ENCODE results near the gene GCH1.
A peak's percentile ranks its signal among the peaks of the same experiment; 100 is the strongest.
"Not testable (repeated sequence)": the region's sequence is repeated elsewhere in the genome, so short reads cannot be mapped to it uniquely, and the experiment has no call there.

Gene GCH1

DNA sequence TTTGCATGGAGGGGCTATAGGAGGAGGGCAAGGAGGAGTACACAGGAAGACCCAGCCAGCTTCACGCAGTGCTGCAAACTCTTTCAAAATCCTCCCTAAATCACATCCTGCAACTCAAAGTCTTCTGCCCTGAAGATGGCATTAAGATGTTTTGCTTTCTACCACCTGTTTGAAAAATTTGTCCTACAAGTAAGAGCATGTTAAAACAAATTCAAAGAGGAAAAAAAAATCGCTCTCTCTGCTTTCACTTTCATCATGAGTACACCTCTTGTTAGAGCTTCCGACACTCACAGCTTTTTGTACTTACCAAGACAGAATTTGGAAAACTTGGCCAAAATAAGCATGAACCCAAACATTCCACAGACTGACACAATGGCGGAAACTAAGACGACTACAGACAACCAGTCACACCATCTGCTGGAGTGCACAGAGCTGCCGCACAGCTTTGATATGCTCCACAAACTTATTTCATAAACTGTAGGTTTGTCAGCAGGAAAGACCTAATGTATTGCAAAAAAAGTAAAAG lies 21.3 kb downstream of the GCH1 start:
- no peaks in the 10 kb centered on the region for H3K79me2 ChIP-seq (ENCODE audit: insufficient read depth, low read length)
- H3K27me3 ChIP-seq (ENCODE audit: insufficient read depth, low read length): no peaks in the 10 kb centered on the region
- no peaks in the 10 kb centered on the region for H3K9me3 ChIP-seq (ENCODE audit: low read length)
- no peaks in the 10 kb centered on the region for H3K36me3 ChIP-seq (ENCODE audit: insufficient read depth, low read length)
- TF ChIP-seq, protein P1, sequence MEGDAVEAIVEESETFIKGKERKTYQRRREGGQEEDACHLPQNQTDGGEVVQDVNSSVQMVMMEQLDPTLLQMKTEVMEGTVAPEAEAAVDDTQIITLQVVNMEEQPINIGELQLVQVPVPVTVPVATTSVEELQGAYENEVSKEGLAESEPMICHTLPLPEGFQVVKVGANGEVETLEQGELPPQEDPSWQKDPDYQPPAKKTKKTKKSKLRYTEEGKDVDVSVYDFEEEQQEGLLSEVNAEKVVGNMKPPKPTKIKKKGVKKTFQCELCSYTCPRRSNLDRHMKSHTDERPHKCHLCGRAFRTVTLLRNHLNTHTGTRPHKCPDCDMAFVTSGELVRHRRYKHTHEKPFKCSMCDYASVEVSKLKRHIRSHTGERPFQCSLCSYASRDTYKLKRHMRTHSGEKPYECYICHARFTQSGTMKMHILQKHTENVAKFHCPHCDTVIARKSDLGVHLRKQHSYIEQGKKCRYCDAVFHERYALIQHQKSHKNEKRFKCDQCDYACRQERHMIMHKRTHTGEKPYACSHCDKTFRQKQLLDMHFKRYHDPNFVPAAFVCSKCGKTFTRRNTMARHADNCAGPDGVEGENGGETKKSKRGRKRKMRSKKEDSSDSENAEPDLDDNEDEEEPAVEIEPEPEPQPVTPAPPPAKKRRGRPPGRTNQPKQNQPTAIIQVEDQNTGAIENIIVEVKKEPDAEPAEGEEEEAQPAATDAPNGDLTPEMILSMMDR (IDR thresholded peaks at IDR 0.05; ENCODE audit: low read length): no peak
- TF ChIP-seq EZH2 (IDR thresholded peaks at IDR 0.05; ENCODE audit: borderline replicate concordance, low read length): no peak
- peak overlapping the region; percentile 38 for H3K9ac ChIP-seq (ENCODE audit: low read length)
- H3F3A ChIP-seq (ENCODE audit: insufficient read depth, low read length): no peaks in the 10 kb centered on the region
- peak overlapping the region; percentile 76 for H3K4me2 ChIP-seq (ENCODE audit: low read length)
- no peaks in the 10 kb centered on the region for H4K20me1 ChIP-seq (ENCODE audit: insufficient read depth, low read length)
- no peaks in the 10 kb centered on the region for H3K9me2 ChIP-seq (ENCODE audit: low read depth, low read length)
- H3K27ac ChIP-seq (ENCODE audit: low read depth, low read length, poor library complexity, severe bottlenecking): peak overlapping the region; percentile 55
- H2AFZ ChIP-seq (ENCODE audit: low read length): peak overlapping the region; percentile 15
- peaks cover 21% of the 10 kb centered on the region for H3K4me1 ChIP-seq (ENCODE audit: insufficient read depth, low read length, severe bottlenecking)
- H3K4me3 ChIP-seq (ENCODE audit: low read depth, low read length, poor library complexity, severe bottlenecking): peak overlapping the region; percentile 55

GRCh38 chr14:54877703-54878021 lies 25.0 kb downstream of the GCH1 start:
- H3K9me2 ChIP-seq (ENCODE audit: low read depth, low read length): no peaks in the 10 kb centered on the region
- no peak overlapping the region for H3K9ac ChIP-seq (ENCODE audit: low read length)
- TF ChIP-seq, protein P1 (IDR thresholded peaks at IDR 0.05; ENCODE audit: low read length): no peak
- no peak for TF ChIP-seq EZH2 (IDR thresholded peaks at IDR 0.05; ENCODE audit: borderline replicate concordance, low read length)
- no peaks in the 10 kb centered on the region for H3K27me3 ChIP-seq (ENCODE audit: insufficient read depth, low read length)
- H2AFZ ChIP-seq (ENCODE audit: low read length): no peak overlapping the region
- no peaks in the 10 kb centered on the region for H3K9me3 ChIP-seq (ENCODE audit: low read length)
- H4K20me1 ChIP-seq (ENCODE audit: insufficient read depth, low read length): no peaks in the 10 kb centered on the region
- no peaks in the 10 kb centered on the region for H3K79me2 ChIP-seq (ENCODE audit: insufficient read depth, low read length)
- no peaks in the 10 kb centered on the region for H3K36me3 ChIP-seq (ENCODE audit: insufficient read depth, low read length)
- H3F3A ChIP-seq (ENCODE audit: insufficient read depth, low read length): no peaks in the 10 kb centered on the region
- H3K4me2 ChIP-seq (ENCODE audit: low read length): no peak overlapping the region
- H3K4me1 ChIP-seq (ENCODE audit: insufficient read depth, low read length, severe bottlenecking): peaks cover 17% of the 10 kb centered on the region
- no peak overlapping the region for H3K27ac ChIP-seq (ENCODE audit: low read depth, low read length, poor library complexity, severe bottlenecking)
- no peak overlapping the region for H3K4me3 ChIP-seq (ENCODE audit: low read depth, low read length, poor library complexity, severe bottlenecking)

- Histone ChIP-seq H3K4me2 (ENCODE audit: low read length) (no peak overlapping the region), H3K9me2 (ENCODE audit: low read depth, low read length) (no peaks in the 10 kb centered on the region), H3K79me2 (ENCODE audit: insufficient read depth, low read length) (no peaks in the 10 kb centered on the region), H3K27ac (ENCODE audit: low read depth, low read length, poor library complexity, severe bottlenecking) (no peak overlapping the region), H2AFZ (ENCODE audit: low read length) (no peak overlapping the region), H3K9ac (ENCODE audit: low read length) (no peak overlapping the region), H3K4me3 (ENCODE audit: low read depth, low read length, poor library complexity, severe bottlenecking) (no peak overlapping the region), H3K27me3 (ENCODE audit: insufficient read depth, low read length) (no peaks in the 10 kb centered on the region), H3K36me3 (ENCODE audit: insufficient read depth, low read length) (no peaks in the 10 kb centered on the region), H3F3A (ENCODE audit: insufficient read depth, low read length) (no peaks in the 10 kb centered on the region), H3K9me3 (ENCODE audit: low read length) (no peaks in the 10 kb centered on the region), H3K4me1 (ENCODE audit: insufficient read depth, low read length, severe bottlenecking) (peaks cover 15% of the 10 kb centered on the region), H4K20me1 (ENCODE audit: insufficient read depth, low read length) (no peaks in the 10 kb centered on the region)
- TF ChIP-seq, protein P1 (IDR thresholded peaks at IDR 0.05; ENCODE audit: low read length): no peak
These were observed 25.5 kb downstream of the GCH1 start for GRCh38 chr14:54877015-54877702.

DNA sequence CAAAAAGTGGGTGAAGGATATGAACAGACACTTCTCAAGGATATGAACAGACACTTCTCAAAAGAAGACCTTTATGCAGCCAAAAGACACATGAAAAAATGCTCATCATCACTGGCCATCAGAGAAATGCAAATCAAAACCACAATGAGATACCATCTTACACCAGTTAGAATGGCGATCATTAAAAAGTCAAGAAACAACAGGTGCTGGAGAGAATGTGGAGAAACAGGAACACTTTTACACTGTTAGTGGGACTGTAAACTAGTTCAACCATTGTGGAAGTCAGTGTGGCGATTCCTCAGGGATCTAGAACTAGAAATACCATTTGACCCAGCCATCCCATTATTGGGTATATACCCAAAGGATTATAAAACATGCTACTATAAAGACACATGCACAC lies 27.0 kb downstream of the GCH1 start:
- H3K79me2 ChIP-seq (ENCODE audit: insufficient read depth, low read length); H2AFZ ChIP-seq (ENCODE audit: low read length); H3K9ac ChIP-seq (ENCODE audit: low read length); H3K4me3 ChIP-seq (ENCODE audit: low read depth, low read length, poor library complexity, severe bottlenecking); H3K9me3 ChIP-seq (ENCODE audit: low read length); H3K27me3 ChIP-seq (ENCODE audit: insufficient read depth, low read length); H3K36me3 ChIP-seq (ENCODE audit: insufficient read depth, low read length); H3K4me2 ChIP-seq (ENCODE audit: low read length); H4K20me1 ChIP-seq (ENCODE audit: insufficient read depth, low read length); H3K27ac ChIP-seq (ENCODE audit: low read depth, low read length, poor library complexity, severe bottlenecking); H3F3A ChIP-seq (ENCODE audit: insufficient read depth, low read length); H3K4me1 ChIP-seq (ENCODE audit: insufficient read depth, low read length, severe bottlenecking); H3K9me2 ChIP-seq (ENCODE audit: low read depth, low read length): not testable (repeated sequence)

- H3K9me2 ChIP-seq (ENCODE audit: low read depth, low read length); H3K79me2 ChIP-seq (ENCODE audit: insufficient read depth, low read length); H3K9ac ChIP-seq (ENCODE audit: low read length); H3K27me3 ChIP-seq (ENCODE audit: insufficient read depth, low read length); H3K4me3 ChIP-seq (ENCODE audit: low read depth, low read length, poor library complexity, severe bottlenecking); H3K9me3 ChIP-seq (ENCODE audit: low read length); H3K36me3 ChIP-seq (ENCODE audit: insufficient read depth, low read length); H3K4me2 ChIP-seq (ENCODE audit: low read length); H3K27ac ChIP-seq (ENCODE audit: low read depth, low read length, poor library complexity, severe bottlenecking); H3K4me1 ChIP-seq (ENCODE audit: insufficient read depth, low read length, severe bottlenecking); H2AFZ ChIP-seq (ENCODE audit: low read length); H3F3A ChIP-seq (ENCODE audit: insufficient read depth, low read length); H4K20me1 ChIP-seq (ENCODE audit: insufficient read depth, low read length): not testable (repeated sequence)
These were observed 32.2 kb downstream of the GCH1 start for GRCh38 chr14:54870154-54871090.
